A549 (cell line): ENCODE data around the gene MYCN. TPM values are rescaled to one million over a fixed set of nuclear protein-coding genes. Genes with fewer than 3 reads are reported as not detected.

ENCODE experiments used
- ATAC-seq, 2 experiments: fragments of 200-7000 bp in 1 of 2; fragments of >200 bp in 1 of 2; cut with Nextera tagmentation in 1 of 2; cut with Tn5 transposase in 1 of 2; 3 replicates each; pipeline versions ENCODE4 v1.8.0 to v1.9.1; 2018 to 2020; ENCODE audit warnings: mild to moderate bottlenecking in 1 of 2, moderate library complexity in 1 of 2
- CTCF ChIA-PET: fragments of 300-600 bp; sonication (Branson Sonifier 250); formaldehyde crosslinking; extraction: SDS; loops from one replicate; lab custom pipeline; 2021; ENCODE audit warnings: antibody characterized with exemption, inconsistent platforms; lab: Yijun Ruan, JAX
- POLR2A ChIA-PET: fragments of 350-600 bp; formaldehyde crosslinking; extraction: SDS; loops from one replicate; lab custom pipeline; 2021; ENCODE audit warnings: antibody characterized with exemption, inconsistent platforms; lab: Yijun Ruan, JAX
- DNase-seq, 2 experiments: peaks; one replicate each; pipeline versions ENCODE4 v3.0.0 to v3.0.0-alpha.2; 2011 to 2016; ENCODE audit warnings: low read depth in 1 of 2, low spot score in 1 of 2
- FAIRE-seq: peaks from 2 replicates; lab custom pipeline; 2011; peaks lifted over from hg19 to GRCh38; lab: Jason Lieb, UNC
- H3K27ac ChIP-seq, 2 experiments: fragments of >200 bp; sonication (Bioruptor Twin); formaldehyde crosslinking; 3 replicates each; pipeline ENCODE4 v1.5.1; 2016 to 2017
- H3K4me1 ChIP-seq: fragments of >200 bp; sonication (Bioruptor Twin); formaldehyde crosslinking; 3 replicates; pipeline ENCODE4 v1.6.1; 2016
- H3K4me2 ChIP-seq: fragments of >200 bp; sonication (Bioruptor Twin); formaldehyde crosslinking; 3 replicates; pipeline ENCODE4 v1.6.1; 2016
- H3K4me3 ChIP-seq: fragments of >200 bp; sonication (Bioruptor Twin); formaldehyde crosslinking; 3 replicates; pipeline ENCODE4 v1.5.1; 2016
- H3K9me3 ChIP-seq: fragments of >200 bp; sonication (Bioruptor Twin); formaldehyde crosslinking; 3 replicates; pipeline ENCODE4 v1.6.1; 2016
- CEBPB ChIP-seq, 2 experiments: fragments of >200 bp in 1 of 2; sonication (Bioruptor Twin) in 1 of 2; formaldehyde crosslinking in 1 of 2; IDR thresholded peaks; 2 replicates each; pipeline ENCODE4 v1.6.1; 2012 to 2016
- CHD4 ChIP-seq: fragments of 200-600 bp; sonication (generic); IDR thresholded peaks from 2 replicates; pipeline ENCODE4 v1.6.1; 2016; ENCODE audit warnings: antibody characterized with exemption, mild to moderate bottlenecking, borderline replicate concordance
- HES2 ChIP-seq: fragments of >200 bp; sonication (Bioruptor Twin); formaldehyde crosslinking; IDR thresholded peaks from 2 replicates; pipeline ENCODE4 v1.6.1; 2016
- JUN ChIP-seq, 2 experiments: fragments of >200 bp; sonication (Bioruptor Twin); formaldehyde crosslinking; IDR thresholded peaks; 2 replicates in 1 of 2; 3 replicates in 1 of 2; pipeline ENCODE4 v1.6.1; 2016 to 2017
- JUNB ChIP-seq: fragments of >200 bp; sonication (Bioruptor Twin); formaldehyde crosslinking; IDR thresholded peaks from 2 replicates; pipeline ENCODE4 v1.6.1; 2016
- MAFK ChIP-seq: fragments of 450-650 bp; IDR thresholded peaks from 2 replicates; pipeline ENCODE4 v1.6.1; 2014; ENCODE audit not compliant: partially characterized antibody
- MAZ ChIP-seq: fragments of 150-350 bp; IDR thresholded peaks from 2 replicates; pipeline ENCODE4 v1.6.1; 2014; ENCODE audit warnings: antibody characterized with exemption, low read depth, low read length, borderline replicate concordance
- MYC ChIP-seq: IDR thresholded peaks from 2 replicates; pipeline ENCODE4 v1.6.1; 2012; ENCODE audit warnings: mild to moderate bottlenecking, inconsistent platforms, low read length, improper control_type of control experiment, borderline replicate concordance
- NPAS2 ChIP-seq: fragments of 250-450 bp; sonication (Bioruptor Pico); IDR thresholded peaks from 2 replicates; pipeline ENCODE4 v1.8.0; 2022; ENCODE audit warnings: mild to moderate bottlenecking, moderate library complexity, borderline replicate concordance
- PBX3 ChIP-seq: IDR thresholded peaks from 2 replicates; pipeline ENCODE4 v1.6.1; 2012
- POLR2AphosphoS2 ChIP-seq: conservative IDR thresholded peaks from 2 replicates; pipeline ENCODE4 v1.6.1; 2012; ENCODE audit warnings: low read length, improper control_type of control experiment, inconsistent platforms
- RAD21 ChIP-seq, 2 experiments: fragments of >200 bp in 1 of 2; sonication (Bioruptor Twin) in 1 of 2; formaldehyde crosslinking in 1 of 2; IDR thresholded peaks in 1 of 2; conservative IDR thresholded peaks in 1 of 2; 2 replicates in 1 of 2; 3 replicates in 1 of 2; pipeline ENCODE4 v1.6.1; 2012 to 2018; ENCODE audit warnings: inconsistent platforms in 1 of 2
- REST ChIP-seq: fragments of 200-600 bp; sonication (generic); IDR thresholded peaks from 2 replicates; pipeline ENCODE4 v1.6.1; 2016; ENCODE audit warnings: antibody characterized with exemption, mild to moderate bottlenecking, moderate library complexity
- RFX5 ChIP-seq: fragments of 450-650 bp; IDR thresholded peaks from 2 replicates; pipeline ENCODE4 v1.7.1; 2014; ENCODE audit warnings: antibody characterized with exemption, mild to moderate bottlenecking, moderate library complexity
- RNF2 ChIP-seq: fragments of 200-600 bp; sonication (generic); IDR thresholded peaks from 2 replicates; pipeline ENCODE4 v1.6.1; 2016; ENCODE audit warnings: low read depth, mild to moderate bottlenecking, antibody characterized with exemption, moderate library complexity, borderline replicate concordance
- SREBF2 ChIP-seq: fragments of 450-650 bp; IDR thresholded peaks from 2 replicates; pipeline ENCODE4 v1.6.1; 2014; ENCODE audit warnings: mild to moderate bottlenecking, moderate library complexity
- ZSCAN20 ChIP-seq: fragments of 250-450 bp; sonication (Bioruptor Pico); IDR thresholded peaks from 2 replicates; pipeline ENCODE4 v1.8.0; 2022; ENCODE audit warnings: mild to moderate bottlenecking, moderate library complexity
- WGBS: methylation state at CpG from one replicate; pipeline ENCODE4 v1.1.6; 2017; ENCODE audit errors: missing lambda C conversion rate; 5-methylcytosine and 5-hydroxymethylcytosine counted together
- polyA plus RNA-seq, 4 experiments: library from polyadenylated mRNA; depleted of rRNA in 3 of 4; stranded (reverse); fragments of >200 nt; fragmentation: RNase III in 1 of 4; extraction: RNeasy Plus Mini Kit Qiagen cat#74134 plus additional on column Dnase treatment in 1 of 4; gene quantifications; 2 replicates in 3 of 4; 3 replicates in 1 of 4; pipeline ENCODE4 v1.2.3, GENCODE V29; 2011 to 2017
- TF ChIP-seq, protein P1 (sequence below): IDR thresholded peaks from 2 replicates; pipeline ENCODE4 v1.6.1; 2012

The MYCN gene
- polyA plus RNA-seq, 2 of the 4 experiments (the other 2 are of a cell fraction): not detected

GRCh38 chr2:15895615-15896469 is 44.5 kb upstream of the MYCN start (continued):
- TF ChIP-seq JUN (IDR thresholded peaks at IDR 0.05) (no peak), SREBF2 (no peak), MAFK (no peak), HES2 (no peak), RNF2 (no peak), JUNB (no peak), RFX5 (no peak), CHD4 (no peak), REST (no peak)
- TF ChIP-seq, protein P1, sequence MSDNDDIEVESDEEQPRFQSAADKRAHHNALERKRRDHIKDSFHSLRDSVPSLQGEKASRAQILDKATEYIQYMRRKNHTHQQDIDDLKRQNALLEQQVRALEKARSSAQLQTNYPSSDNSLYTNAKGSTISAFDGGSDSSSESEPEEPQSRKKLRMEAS: no peak
- TF ChIP-seq, all 56 proteins: peak for 0

DNA sequence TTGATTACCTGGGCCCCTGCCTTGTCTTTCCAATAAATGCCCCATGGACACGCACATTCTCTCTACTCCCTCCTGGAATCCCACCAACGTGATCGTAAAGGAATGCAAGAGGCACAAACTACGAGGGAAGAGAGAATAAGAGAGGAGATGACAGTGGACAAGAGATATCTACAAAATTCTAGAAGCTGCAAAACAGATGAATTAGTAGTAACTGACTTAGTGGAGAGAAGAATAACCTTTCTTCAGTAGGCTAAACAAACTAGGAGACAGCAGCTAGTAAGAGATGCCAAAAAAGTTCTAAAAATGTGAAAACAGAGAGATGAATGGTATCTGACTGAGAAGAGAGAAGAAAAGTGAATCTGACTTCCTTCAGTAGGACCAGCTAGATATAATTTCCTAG is 43.5 kb upstream of the MYCN start:
- WGBS: 33% methylated on average over 4 of the region's 4 CpGs

DNA sequence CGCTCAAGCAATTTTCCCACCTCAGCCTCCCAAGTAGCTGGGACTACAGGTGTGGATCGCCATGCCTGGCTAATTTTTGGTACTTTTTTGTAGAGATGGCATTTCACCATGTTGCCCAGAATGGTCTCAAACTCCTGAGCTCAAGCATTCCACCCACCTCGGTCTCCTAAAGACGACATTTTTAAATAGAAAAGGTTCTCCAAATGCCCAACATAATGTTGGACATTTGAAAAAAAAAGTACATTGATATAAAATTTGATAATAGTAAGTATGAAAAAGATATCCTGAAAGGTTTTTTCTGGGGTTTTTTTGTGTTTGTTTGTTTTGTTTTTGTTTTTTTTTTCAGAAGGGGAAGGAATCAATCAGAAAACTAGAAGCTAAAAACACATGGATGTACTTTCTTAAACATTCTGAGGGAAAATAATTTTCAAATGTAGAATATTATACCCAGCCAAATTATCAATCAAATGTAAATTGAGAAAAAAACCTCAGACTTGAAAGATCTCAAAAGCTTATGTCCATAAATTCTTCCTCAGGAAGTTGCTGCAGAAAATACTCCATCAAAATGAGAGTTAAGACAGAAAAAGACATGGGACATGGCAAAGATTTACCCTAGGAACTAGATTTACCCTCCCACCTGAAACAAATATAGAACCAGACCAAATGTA is 42.8 kb upstream of the MYCN start:
- TF ChIP-seq RAD21 (conservative IDR thresholded peaks at IDR 0.05 in 1 of 2, IDR thresholded peaks at IDR 0.05 in 1 of 2) (no peak), ZSCAN20 (CRISPR knock-in tag) (no peak), CEBPB (IDR thresholded peaks at IDR 0.05) (no peak), POLR2AphosphoS2 (no peak), NPAS2 (no peak)
- 31% methylated on average over 4 of the region's 4 CpGs for WGBS
- ATAC-seq: no peak
- Histone ChIP-seq H3K27ac (no peak overlapping the region), H3K4me2 (no peak overlapping the region), H3K4me3 (no peak overlapping the region), H3K9me3 (peaks cover 17% of the 10 kb centered on the region; the same call in 1 of the 3 replicates), H3K4me1 (no peaks in the 10 kb centered on the region)
- POLR2A ChIA-PET: no interaction called here
- DNase-seq: no peak
- CTCF ChIA-PET: no interaction called here
- FAIRE-seq: no peak

More for the DNA sequence above, 43.5 kb upstream of the MYCN start:
- H3K9me3 ChIP-seq: peaks cover 17% of the 10 kb centered on the region; the same call in 1 of the 3 replicates
- no peak for FAIRE-seq
- H3K4me1 ChIP-seq: no peaks in the 10 kb centered on the region
- CTCF ChIA-PET: interaction anchor here (1.0 kb wide), 1 partner anchor 11 kb away, joined by 3 read pairs; no protein-coding TSS in a partner anchor
- TF ChIP-seq MYC: no peak
- TF ChIP-seq MAZ: no peak
- no peak for TF ChIP-seq PBX3
- TF ChIP-seq, all 56 proteins: peak for 0
- Histone ChIP-seq H3K27ac (no peak overlapping the region), H3K4me2 (no peak overlapping the region), H3K4me3 (no peak overlapping the region)
- POLR2A ChIA-PET: no interaction called here
- DNase-seq (no peak), ATAC-seq (no peak)
